Hematopoietic multipotent progenitor cell treated with erythropoietin and hydrocortisone succinate and interleukin-3 and kit ligand, for 4 days (in vitro differentiated cells): Measurements from ENCODE around the gene PQBP1.
"Not testable (repeated sequence)": the region's sequence is repeated elsewhere in the genome, so short reads cannot be mapped to it uniquely, and the experiment has no call there.

Experiments
- DNase-seq: peaks from one replicate; pipeline ENCODE4 v3.0.0-alpha.2; 2015

The PQBP1 gene, protein sequence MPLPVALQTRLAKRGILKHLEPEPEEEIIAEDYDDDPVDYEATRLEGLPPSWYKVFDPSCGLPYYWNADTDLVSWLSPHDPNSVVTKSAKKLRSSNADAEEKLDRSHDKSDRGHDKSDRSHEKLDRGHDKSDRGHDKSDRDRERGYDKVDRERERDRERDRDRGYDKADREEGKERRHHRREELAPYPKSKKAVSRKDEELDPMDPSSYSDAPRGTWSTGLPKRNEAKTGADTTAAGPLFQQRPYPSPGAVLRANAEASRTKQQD

GRCh38 chrX:48897625-48898306 lies at the start of gene PQBP1, which contains the start of gene TIMM17B:
PQBP1 (plus strand) TSS chrX:48897930; CDS start chrX:48898510, 580 bp downstream.
TIMM17B (minus strand) TSS chrX:48897768; CDS start chrX:48897749, 19 bp downstream.
- peak; percentile 97 for DNase-seq

DNA sequence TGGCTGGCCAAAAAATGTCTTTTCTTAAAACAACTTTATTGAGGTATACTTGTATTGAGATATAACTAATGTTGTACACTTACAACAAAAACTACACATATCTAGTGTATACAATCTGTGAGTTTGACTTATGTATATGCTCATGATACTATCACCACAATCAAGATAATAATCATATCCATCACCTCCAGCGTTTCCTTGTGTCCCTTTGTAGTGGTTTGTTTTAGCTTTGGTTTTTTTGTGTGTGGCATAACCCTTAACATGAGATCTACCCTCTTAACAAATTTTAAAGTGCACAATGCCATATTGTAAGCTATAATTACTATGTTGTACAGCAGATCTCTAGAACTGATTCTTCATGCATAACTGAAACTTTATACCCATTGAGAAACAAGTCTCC lies 48.9 kb upstream of the PQBP1 start:
- DNase-seq = no peak

GRCh38 chrX:48852857-48853256 lies 44.9 kb upstream of the PQBP1 start:
- no peak for DNase-seq

DNA sequence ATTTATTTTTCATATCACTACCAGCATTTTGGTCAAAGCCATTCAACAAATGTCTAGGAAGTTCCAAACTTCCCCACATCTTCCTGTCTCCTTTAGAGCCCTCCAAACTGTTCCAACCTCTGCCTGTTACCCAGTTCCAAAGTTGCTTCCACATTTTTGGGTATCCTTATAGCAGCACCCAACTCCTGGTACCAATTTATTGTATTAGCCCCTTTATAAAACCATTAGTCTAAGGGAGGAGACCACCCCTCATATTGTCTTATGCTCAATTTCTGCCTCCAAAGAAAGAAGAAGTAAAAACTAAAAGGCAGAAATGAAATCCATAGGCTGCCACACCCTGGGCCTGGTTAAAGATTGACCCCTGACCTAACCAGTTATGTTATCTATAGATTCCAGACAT lies 44.2 kb upstream of the PQBP1 start:
- not testable (repeated sequence) for DNase-seq

GRCh38 chrX:48854121-48854804 lies 43.5 kb upstream of the PQBP1 start:
- DNase-seq = not testable (repeated sequence)

DNA sequence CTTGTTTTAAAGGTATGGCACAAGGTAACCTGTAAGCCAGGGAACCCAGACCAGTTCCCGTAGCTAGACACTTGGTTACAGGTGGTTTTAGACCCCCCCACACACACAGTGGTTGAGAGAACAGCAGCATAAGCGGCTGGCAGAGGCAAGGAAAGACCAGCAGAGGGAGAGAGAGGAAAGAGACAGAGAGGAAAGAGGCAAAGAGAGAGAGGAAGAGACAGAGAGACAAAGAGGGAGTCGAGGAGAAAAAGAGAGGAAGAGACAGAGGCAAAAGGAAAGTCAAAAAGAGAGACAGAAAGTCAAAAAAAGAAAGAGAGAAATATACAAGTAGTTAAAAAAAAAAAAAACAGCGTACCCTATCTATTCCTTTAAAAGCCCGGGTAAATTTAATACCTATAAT lies 42.8 kb upstream of the PQBP1 start:
- DNase-seq = peak; percentile 51

- peak; percentile 13 for DNase-seq
Measured at GRCh38 chrX:48864210-48864609, 33.5 kb upstream of the PQBP1 start.

DNA sequence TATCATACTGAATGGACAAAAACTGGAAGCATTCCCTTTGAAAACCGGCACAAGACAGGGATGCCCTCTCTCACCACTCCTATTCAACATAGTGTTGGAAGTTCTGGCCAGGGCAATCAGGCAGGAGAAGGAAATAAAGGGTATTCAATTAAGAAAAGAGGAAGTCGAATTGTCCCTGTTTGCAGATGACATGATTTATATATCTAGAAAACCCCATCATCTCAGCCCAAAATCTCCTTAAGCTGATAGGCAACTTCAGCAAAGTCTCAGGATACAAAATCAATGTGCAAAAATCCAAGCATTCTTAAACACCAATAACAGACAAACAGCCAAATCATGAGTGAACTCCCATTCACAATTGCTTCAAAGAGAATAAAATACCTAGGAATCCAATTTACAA lies 25.7 kb upstream of the PQBP1 start:
- not testable (repeated sequence) for DNase-seq

- DNase-seq = not testable (repeated sequence)
Measured at GRCh38 chrX:48876944-48877343, 20.8 kb upstream of the PQBP1 start.

- DNase-seq = no peak
Measured at GRCh38 chrX:48883729-48884128, 14.0 kb upstream of the PQBP1 start.

GRCh38 chrX:48886586-48886985 lies 11.1 kb upstream of the PQBP1 start:
- not testable (repeated sequence) for DNase-seq

GRCh38 chrX:48890296-48890925 lies 7.3 kb upstream of the PQBP1 start:
- DNase-seq = no peak

DNA sequence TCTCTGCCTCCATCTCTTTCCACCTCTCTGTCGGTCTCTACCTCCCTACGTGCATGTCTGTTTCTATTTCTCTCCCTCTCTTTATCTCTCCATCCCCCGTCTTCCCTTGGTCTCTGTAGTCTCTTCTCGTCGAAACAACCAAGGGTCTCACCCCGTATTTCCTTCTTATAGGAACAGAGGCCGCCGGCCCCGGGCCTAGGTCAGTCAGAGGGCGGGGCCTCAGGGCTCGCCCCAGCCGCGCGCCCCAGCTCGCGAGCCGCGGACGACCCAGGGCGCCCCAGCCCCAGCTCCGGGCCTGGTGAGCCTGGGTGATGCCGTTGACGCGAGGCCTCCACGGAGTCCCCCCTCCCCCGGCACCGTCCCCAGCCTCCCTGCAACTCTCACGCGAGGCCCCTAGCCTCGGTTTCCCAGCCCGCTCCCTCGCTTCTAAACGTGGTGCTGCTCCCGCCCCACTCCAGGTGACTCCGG lies 6.8 kb upstream of the PQBP1 start:
- DNase-seq = peak; percentile 23

- DNase-seq = peak; percentile 93
Measured at GRCh38 chrX:48891402-48892288, 6.1 kb upstream of the PQBP1 start.

GRCh38 chrX:48892896-48893295 lies 4.8 kb upstream of the PQBP1 start:
- no peak for DNase-seq

GRCh38 chrX:48893556-48894348 lies 4.0 kb upstream of the PQBP1 start:
- DNase-seq = no peak

- DNase-seq = no peak
Measured at GRCh38 chrX:48894891-48895290, 2.8 kb upstream of the PQBP1 start.

GRCh38 chrX:48896611-48897011 lies 1.1 kb upstream of the PQBP1 start:
- no peak for DNase-seq

DNA sequence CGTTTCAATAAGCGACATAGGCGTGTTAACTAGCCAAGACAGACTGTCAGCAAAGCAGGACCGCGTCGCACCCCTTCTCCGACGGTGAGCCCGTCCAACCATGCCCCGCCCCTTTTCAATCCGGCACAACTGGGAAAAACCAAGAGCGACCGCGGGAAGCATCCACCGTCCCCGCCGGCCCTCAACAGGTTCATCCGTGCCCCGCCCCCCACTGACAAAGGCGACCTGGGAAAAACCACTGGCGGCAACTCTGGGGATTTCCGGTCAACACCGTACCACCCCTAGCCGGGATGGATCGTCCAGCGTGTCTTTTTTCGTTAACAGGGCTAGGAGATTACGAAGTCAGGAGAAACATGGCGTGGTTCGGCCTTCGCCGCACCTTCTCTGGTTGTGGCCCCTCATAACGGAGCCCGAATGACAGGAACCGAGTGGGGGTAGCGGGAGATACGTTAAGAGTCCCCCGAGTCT lies 539 bp upstream of the PQBP1 start:
- peak; percentile 89 for DNase-seq

DNA sequence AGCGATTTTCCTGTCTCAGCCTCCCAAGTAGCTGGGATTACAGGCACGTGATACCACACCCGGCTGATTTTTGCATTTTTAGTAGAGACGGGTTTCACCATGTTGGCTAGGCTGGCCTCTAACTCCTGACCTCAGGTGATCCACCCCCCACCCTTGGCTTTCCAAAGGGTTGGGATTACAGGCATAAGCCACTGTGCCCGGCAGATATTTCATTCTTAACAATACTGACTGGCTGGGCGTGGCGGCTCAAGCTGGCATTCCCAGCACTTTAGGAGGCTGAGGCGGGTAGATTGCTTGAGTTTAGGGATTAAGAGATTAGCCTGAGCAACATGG lies 1.3 kb downstream of the PQBP1 start:
- DNase-seq = no peak

DNA sequence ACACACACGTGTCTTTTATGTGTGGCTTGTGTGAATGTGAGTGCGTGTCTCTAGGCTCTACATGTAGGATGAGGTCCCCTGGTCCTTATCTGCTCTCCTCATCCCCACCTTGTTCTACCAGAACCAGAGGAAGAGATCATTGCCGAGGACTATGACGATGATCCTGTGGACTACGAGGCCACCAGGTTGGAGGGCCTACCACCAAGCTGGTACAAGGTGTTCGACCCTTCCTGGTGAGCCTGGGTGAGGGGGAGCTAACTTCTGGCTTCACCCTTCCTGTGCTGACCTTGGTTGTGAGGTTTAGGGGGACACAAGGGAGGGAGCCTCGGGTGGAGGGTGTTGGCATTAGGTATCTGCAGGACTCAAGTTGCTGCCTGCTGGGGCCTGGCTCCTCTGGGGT lies 3.3 kb downstream of the PQBP1 start:
- no peak for DNase-seq
